PFSK-1 (cell line): ENCODE results near the gene POLR2A.

ENCODE experiments used
- POLR2AphosphoS5 ChIP-seq: IDR thresholded peaks from 2 replicates; pipeline ENCODE4 v1.6.1; 2012; ENCODE audit warnings: low read depth, mild to moderate bottlenecking, control low read depth, low read length, moderate library complexity
- TAF1 ChIP-seq: IDR thresholded peaks from 2 replicates; pipeline ENCODE4 v1.6.1; 2012; ENCODE audit warnings: low read length, control low read depth, borderline replicate concordance; ENCODE audit not compliant: insufficient read depth

DNA sequence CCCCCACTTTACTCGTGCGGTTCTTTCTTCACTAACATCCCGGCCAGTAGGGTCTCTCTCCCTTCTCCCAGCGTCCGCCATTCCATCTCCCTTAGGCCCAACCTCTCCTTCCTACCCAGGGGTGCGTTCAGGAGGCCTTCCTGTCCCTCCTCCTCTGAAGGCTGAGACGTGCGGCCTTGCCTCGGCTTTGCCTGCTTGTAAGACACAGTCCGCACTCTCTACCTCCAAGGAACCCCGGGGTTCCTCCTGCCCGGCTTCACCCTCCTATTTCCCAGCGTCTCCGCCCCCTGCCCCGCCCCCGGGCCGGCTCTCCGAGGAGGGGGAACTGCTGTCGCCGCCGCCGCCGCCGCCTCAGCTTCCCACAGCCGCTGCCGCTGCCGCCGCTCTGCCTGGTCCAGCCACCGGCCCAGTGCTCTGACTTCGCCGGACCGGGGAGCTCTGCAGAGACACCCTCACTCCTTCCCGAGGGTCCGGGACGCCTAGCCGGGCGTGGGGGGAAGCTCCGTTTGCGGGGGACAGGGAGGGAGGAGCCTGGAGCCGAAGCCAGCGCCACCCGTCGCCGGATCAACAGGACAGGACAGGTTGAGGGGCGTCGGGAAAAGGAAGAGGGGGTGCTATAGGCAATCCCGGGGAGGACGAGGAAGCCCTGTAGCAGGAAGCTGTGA, 46.1 kb upstream of the POLR2A start:
- TF ChIP-seq POLR2AphosphoS5 = no peak
- TF ChIP-seq TAF1 = no peak
